SW480 (cell line): ENCODE results near the gene MRNIP.

Experiments used
- DNase-seq: peaks from one replicate; pipeline ENCODE4 v3.0.0-alpha.2; 2016; ENCODE audit warnings: low spot score

MRNIP gene

DNA sequence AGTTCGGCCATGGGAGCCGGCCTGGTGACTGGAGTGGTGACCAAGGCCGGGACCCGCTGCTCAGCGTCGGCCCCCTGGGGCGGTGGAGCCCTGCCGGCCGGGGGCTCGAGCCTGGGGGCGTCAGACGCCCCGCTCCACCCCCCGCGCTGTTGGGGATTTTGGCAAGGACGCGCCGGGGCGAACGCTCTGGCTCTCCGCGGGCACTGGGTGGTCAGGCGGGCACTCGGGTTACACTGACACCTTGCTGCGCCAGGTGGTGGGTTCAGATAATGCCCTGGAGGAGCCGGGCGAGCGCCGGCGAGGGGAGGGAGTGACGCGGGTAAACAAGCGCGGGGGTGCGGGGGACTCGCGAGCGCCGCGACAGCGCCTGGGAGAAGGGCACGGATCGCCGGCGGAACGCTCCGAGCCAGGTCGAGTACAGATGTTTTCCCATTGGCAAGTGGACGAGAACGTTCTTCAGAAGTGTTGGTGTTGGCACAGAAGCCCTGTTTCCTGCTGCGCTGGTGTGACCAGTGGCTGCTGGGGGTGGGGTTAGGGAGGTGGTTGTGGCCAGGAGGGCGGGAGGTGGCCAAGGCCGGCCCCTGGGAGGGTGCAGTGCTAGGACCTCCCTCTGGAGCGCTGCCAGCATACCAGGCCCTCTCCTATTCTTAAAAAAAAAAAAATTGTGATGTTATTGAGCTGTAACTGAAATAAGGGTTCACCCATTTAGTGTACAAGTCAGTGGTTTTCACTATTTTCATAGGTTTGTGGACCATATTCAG, 37.1 kb downstream of the MRNIP start:
- DNase-seq: peak; percentile 91

DNA sequence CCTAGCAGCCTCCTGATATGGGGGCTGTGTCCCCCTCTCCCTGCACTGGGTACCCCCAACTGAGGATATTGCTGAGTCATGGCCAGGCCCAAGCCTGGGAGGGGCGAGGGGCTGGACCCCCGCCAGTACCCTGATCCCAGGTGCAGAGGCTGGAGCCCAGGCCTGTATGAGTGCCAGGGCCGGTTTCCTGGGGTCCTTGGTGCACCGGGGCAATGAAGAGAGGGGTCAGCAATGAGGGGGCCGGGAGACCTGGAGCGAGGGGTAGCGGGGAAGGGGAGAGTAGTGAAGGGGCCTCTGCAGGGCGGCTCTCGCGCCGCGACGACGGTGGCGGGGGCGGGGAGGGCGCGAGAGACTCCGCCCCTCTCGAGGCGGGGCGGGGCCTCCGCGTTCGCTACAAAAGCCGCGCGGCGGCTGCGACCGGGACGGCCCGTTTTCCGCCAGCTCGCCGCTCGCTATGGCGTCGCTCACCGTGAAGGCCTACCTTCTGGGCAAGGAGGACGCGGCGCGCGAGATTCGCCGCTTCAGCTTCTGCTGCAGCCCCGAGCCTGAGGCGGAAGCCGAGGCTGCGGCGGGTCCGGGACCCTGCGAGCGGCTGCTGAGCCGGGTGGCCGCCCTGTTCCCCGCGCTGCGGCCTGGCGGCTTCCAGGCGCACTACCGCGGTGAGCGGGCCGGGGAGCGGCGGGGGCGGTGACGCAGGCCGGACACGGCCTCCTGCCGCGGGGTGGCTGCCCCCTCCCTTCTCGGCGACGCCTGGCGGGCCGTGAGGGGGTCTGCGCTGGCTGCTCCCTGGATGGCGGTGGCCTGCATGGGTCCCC, 37.9 kb downstream of the MRNIP start, which contains the start of gene SQSTM1:
SQSTM1 (plus strand) TSS at position 423 of the 815 bp plus-strand sequence; CDS start at position 455, 32 bp downstream.
- DNase-seq: peak; percentile 68

DNA sequence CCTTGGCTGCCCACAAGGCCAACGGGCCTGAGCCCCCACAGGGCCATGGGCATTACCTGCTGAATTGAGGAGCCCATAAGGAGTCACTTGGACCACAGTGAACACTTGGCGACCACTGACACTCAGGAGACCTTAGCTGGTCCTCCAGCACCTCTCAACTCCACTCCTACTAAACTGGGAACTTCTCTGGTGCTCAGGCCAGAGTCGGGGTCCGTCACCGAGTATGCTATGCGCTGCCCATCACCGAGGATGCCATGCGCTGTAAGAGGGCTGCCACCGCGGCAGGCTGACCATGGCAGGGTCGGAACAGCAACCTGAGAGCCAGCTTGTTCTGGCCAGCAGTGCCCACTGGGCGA, 38.5 kb downstream of the MRNIP start:
- no peak for DNase-seq

DNA sequence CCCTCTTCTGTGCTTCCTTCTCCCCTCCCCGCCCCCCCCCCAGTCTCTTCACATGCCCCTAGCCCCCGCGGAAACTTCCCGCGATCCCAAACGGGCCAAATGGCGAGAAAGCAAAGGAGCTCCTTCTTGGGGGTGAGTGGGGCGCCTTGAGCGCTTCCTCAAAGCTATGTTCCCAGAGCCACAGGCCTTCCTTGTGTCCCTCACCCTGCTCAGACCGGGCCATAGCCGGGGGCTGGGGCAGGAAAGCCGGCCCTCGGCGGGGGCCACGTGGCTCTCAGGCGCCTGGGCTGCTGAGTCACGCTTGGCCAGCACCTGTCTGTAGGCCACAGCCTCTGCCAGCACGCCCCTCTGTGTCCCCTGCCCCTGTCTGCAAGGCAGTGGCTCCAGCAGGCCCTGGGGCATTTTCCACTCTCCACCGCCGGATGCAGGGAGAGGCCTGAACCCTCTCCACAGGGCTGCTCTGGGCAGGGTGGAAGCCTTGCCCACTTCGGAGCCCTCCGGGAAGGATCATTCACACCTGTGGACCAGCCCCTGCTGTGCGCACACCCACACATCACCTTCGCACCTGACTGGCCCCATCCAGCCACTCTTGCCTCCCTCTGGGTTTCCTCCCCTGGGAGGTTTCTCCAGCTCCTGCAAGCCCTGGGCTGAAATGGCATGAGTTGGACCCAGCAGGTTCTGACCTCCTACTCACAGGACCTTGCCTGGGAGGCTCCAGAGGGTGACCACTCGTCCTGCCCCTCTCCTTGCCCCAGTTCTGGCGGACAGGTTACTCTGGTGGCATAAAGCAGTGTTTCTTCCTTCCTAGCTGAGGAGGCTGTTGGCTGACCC, 39.1 kb downstream of the MRNIP start:
- peak; percentile 92 for DNase-seq

DNA sequence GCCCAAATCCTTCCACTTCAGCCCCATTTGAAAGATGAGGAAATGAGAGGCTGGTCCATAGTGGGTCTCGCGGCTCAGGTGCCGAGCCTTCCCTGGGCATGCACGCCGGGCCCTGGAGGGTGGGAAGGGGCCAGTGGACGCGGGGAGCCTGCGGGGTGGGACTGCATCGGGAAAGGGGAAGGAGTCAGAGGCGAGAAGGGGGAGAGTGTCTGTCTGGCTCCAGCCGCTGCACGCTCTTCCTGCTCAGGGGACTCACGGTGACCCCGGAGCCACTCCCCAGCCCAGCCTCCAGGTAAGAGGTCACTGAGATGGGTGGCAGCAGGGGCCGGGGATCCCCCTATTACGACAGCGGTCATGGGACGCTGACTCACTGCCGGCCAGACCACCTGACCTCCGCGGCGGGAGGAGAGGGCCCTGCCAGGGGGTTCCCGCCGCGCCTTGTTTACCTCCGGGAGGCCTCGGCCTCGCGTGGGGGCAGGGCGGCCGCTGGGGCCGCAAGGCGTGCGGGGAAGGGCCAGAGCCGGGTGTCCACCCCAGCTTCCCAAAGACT, 39.8 kb downstream of the MRNIP start:
- DNase-seq: peak; percentile 98

DNA sequence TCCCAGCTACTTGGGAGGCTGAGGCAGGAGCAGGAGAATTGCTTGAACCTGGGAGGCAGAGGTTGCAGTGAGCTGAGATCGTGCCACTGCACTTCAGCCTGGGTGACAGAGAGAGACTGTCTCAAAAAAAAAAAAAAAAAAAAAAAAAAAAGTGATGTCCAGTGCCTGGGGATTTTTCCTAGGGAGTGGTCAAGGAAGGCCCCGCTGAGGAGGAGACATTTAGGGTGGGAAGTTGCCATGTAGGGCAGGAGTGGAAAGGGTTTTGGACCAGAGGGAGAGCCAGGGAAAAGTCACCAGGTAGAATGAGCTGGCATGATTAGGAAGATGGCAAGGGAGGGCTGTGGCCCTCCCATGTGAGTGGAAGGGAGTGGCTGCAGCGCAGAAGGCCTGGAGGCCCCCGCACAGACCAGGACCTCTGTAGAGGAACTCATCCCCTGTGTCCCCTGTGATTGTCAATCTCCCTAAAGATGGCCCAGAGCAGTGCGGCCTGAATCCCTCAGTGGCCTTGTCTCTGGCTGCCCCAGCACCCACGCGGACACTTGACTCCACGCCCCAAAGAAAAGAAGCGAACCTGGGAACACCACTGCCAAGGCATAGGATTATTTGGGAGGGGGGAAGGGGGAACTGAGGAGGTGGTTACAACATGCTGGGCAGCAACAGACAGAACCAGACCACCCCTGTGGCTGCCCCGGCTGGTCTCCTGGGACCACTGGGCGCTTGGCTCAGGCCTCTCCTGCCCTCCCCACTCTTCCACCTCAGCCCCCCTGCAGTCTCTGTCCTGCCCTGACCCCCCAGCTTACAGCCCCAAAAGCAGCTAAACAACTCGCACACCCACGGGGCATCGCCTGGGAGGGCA, 40.5 kb downstream of the MRNIP start:
- DNase-seq: peak; percentile 56

DNA sequence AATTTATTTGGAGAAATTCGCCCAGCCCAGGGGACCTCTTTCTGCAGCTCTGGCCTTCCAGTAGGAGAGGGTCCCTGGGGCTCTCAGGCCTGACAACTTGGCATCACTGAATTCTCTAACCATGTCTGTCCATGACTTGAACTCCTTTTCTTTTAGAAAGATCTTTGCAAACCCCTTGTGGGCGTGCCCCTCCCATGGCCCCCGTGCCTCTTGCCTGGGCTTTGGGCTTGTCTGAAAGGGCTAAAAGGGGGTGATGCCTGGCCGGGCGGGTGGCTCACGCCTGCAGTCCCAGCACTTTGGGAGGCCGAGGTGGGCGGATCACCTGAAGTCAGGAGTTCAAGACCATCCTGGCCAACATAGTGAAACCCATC, 41.2 kb downstream of the MRNIP start:
- no peak for DNase-seq

DNA sequence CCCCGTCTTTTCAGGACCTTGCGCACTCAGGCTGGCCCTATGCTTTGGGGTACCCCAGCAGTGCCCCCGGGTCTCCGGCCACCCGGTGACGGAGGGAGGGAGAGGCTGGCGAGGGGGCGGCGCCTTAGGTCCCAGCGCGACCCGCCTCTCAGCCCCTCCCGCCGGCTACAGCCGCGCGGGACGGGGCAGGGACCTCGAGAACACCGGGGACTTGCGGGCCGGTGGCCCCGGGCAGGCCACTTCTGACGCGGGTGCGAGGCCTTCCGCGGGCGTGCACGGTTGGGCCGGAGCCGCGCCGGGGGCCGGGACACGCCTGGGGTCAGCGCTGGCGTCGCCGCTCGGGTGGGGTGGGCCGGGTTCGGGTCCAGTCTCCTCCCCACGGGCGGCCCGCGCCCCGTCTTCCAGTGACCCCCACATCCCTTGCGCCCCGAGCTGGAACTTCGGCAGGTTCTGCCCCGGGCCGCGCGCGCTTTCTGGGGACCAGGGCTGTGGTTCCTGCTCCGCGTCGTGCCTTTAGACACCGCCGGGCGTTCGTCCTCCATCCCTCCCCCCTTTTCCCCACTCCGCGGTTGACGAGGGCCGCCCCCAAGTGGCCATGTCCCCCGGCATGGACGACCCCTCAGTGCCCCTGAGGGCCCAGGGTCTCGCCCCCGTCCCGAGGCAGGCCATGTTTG, 41.7 kb downstream of the MRNIP start:
- no peak for DNase-seq

DNA sequence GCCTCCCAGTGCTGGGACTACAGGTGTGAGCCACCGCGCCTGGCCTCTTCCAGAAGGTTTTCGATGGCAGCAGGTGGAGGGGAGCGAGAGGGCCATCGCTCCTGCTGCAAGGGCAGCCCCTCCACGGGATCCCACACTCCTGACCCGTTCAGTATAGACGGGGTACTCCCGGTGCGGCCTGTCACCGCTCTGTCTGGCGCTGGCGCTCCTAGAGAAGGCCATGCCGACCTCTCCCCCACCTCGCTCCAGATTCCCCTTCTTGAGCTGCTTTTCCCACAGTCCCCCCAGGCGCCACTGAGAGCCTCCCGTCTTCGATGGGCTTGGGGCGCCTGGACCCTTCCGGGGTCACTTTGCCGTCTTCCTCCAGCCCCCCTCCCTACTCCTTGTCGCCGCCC, 42.2 kb downstream of the MRNIP start:
- DNase-seq: no peak

DNA sequence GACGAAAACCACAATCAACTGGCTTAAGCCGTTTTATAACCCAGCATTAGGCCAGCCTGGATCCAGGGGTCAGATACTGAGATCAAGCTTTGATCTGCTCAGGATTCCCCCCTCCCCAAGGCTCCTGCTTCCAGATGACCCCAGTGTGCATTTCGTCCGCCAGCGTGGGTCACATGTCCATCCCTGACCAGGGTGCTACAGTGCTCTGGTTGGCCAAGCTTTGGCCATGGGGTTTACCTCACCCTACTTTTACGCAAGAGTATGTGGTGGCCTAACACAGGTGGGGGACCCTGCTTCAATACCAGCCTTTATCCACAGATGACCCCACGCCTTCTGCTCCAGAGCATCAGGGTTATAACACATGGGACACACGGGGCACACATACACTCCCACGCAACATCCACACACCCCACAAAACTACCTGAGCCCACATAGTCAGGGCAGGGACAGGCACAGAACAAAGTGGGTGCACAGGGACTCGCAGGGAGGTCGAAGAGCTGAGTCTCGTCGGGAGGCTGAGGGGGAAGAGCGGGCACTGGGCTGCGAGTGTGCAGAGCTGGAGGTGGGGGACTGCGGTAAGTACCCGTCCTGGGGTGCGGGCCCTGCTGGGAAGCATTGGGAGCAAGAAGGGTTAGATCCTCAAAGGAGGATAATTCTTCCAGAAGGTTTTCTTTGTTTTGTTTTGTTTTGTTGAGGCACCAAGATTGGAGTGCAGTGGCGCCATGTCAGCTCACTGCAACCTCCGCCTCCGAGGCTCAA, 42.9 kb downstream of the MRNIP start:
- DNase-seq: no peak

DNA sequence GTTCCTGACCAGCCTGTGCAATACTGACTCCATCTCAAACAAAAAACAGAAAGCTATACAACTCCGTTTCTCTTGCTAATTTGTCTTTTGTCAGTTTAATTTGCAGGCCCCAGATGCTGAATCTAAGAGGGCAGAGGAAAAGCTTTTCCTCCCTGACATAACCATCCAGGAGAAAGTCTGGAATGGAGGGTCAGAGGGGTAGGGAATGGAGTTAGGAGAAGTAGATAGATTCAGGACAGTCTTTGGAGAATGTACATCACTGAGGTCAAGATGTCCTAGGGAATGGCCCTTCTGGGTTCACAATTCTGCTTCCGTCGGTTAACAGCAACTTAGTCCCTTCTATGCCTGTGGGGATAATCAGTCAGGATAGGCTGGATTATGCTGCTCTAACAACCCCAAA, 44.5 kb downstream of the MRNIP start:
- no peak for DNase-seq

DNA sequence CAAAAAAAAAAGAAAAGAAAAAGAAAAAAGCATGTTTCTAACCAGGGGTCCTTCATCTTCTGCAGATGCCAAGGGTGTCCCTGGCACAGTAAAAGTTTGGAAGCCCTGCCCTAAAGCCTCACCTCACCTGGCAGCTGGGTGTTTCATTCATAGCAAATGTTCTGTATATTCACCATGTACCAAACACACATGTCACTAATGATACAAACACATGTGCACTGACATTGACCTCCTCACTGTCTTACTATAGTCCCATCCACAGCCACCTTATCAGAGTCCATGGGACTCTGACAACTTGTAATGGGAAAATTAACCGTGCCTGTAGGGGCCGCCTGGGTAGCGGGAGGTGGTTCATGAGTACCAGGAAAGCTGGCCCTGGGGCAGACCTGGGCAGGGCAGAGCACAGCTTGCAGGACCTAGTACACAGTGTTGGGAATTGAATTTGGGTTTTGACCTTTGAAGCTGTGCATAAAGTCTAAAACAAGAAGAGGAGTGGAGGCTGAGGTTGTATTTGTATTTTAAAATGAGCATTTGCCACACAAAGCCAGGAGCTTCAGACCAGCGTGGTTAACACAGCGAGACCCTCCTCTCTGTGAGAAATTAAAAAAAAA, 45.5 kb downstream of the MRNIP start:
- no peak for DNase-seq

DNA sequence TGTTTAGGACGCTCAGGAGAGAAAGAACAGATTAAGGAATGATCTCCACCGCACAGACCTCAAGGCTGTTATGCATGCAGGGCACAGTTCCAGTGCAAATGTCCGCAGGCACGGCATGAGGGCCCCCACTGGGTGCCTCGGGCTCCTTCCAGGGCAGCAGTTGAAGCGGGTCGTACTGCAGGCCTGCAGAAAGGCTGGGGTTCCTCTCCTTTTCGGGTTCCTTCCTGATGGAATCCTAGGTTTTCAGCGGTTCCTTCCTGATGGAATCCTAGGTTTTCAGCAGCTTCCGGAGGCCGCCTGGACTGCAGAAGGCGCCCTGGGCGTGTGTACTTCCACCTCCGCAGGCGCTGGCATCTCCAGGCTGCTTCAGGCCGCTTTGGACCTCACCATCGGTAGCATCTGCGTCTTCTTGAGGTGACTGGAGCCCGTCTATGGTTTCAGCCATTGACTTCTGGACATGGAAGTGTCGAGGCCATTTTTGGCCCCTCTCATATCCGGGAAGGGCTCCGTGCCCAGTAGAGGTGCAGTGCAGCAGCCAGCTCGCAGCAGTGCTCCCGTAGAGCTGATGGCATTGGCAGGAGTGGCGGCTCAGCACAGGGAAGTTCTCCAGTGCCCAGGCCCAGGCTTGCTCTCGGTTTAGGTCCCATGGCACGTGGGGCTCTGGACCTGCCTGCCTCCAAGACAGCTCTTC, 46.3 kb downstream of the MRNIP start:
- DNase-seq: no peak

DNA sequence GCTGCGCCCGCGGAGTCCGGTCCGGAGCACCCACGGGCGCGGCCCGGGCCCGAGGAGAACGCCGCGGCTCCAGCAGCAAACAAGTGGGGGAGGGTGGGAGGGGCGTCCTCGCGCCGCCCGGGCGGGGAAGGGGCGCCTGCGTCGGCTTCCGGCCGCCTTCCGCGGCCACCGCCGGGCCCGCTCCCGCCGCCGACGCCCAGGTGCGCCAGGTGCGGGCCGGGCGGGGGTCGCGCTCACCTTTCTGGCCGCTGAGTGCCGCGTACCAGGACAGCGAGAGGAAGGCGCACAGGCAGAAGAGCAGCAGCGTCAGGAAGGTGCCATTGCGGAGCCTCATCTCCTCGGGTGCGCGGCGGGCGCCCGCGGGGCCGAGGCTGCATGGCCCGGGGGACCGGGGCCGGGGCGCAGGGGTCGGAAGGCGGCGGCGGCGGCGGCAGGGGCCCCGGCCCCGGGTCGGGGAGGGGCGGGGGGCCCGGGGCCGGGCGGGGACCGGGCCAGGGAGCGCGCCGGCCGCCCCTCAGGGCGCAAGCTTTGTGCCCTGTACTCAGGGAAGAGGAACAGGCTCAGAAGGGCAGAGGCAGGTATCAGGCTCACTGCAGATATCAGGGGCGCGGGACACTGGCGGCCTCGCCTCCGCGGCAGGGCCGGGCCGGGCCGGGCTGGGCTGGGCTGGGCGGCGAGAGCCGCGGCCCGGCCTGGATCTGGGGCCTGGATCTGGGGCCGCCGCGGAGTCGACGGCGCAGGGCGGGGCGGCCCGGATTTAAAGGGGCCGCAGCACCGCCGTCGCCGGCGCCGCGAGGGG, 52.2 kb downstream of the MRNIP start, which contains the start of gene MGAT4B:
MGAT4B (minus strand) TSS at position 617 of the 799 bp plus-strand sequence; CDS start at position 334, 283 bp downstream.
- peak; percentile 84 for DNase-seq

DNA sequence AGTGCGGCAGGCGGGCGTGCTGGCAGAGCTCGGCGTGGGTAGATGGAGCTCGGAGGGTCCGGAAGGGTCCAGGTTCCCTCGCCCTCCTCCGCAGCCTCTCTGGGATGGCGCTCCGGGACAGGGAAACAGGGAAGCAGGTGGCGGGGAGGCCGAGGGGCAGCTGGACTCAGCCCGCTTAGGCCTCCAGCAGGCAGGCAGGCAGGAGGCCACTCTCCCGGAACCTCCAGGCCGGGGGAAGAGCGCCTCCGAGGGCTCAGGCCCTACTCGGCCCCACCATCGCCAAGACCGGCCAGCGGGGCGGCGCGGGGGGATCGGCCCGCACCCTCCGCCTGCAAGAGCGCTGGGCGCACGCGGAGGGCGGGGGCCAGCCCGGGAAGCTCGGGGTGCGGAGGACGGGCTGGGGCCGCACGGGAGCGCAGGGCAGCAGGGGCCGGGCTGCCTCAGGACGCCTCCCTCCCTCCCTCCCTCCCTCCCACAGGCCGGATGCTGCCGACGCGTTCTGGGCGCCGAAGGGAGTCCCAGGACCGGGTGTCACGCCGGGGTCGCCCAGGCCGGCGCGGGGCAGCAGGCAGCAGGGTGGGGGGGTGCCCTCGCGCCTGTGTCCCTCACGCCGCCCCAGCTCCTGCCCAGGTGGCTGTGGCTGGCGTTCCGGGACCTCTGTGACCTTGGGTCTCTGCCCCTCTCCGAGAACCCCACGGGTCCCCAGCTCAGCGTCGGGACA, 52.9 kb downstream of the MRNIP start:
- peak; percentile 32 for DNase-seq

DNA sequence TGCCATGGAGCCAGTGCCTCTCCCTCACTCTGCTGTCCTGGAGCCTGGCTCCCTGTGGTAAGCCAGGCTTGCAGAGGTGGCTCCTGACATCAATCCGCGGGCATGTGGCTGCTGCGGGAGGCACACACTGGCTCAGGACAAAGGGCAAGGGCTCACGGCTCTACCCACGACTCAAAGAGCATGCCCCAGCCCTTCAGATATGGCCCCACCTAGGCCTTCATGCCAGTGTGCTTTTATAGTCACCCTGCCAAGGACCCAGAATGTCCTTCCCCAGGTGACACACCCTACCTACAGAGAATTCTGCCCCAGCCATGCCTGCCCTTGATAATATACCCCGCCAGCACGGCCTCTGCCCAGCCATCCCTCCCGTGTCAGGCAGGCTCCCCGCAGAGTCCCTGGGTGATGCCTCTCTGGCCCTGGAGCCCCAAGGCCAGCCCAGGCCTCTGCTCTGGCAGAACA, 53.5 kb downstream of the MRNIP start:
- DNase-seq: peak; percentile 41

DNA sequence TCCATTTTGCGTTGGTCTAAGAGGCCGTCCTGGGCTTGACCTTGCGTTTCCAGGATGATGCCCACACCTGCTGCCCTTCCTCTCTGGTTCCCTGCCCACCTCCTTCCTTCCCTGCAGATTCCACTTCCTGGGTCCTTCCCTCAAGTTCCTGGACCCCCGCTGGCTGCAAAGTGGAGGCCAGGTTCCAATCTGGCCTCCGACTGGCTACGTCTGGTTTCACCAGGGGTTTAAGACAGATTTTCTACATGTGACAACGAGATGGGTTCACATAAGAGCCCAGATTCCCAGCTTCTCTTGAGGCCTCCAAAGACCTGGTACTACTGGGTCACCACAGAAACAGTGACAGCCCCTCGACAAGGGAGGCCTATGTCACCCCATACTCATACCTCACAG, 54.1 kb downstream of the MRNIP start:
- DNase-seq: no peak
